Measurements from ENCODE around the gene WNT1.
A peak's percentile ranks its signal among the peaks of the same experiment; 100 is the strongest.

WNT1 gene

GRCh38 chr12:48969833-48970701 is 8.1 kb upstream of the WNT1 start:
- Histone ChIP-seq H3K4me3 (ENCODE audit: low read depth, low read length) (no peak overlapping the region), H3K9ac (no peak overlapping the region), H3K27ac (no peak overlapping the region), H3K79me2 (no peaks in the 10 kb centered on the region), H3K4me1 (peaks cover 31% of the 10 kb centered on the region), H3K9me3 (ENCODE audit: control insufficient read depth, low read length) (no peaks in the 10 kb centered on the region), H3K27me3 (ENCODE audit: control insufficient read depth, insufficient read depth, low read length) (no peaks in the 10 kb centered on the region), H3K36me3 (ENCODE audit: control insufficient read depth, insufficient read depth, low read length) (no peaks in the 10 kb centered on the region), H2AFZ (peak overlapping the region; percentile 84), H3K4me2 (ENCODE audit: low read length) (no peak overlapping the region)
- TF ChIP-seq, protein P1, sequence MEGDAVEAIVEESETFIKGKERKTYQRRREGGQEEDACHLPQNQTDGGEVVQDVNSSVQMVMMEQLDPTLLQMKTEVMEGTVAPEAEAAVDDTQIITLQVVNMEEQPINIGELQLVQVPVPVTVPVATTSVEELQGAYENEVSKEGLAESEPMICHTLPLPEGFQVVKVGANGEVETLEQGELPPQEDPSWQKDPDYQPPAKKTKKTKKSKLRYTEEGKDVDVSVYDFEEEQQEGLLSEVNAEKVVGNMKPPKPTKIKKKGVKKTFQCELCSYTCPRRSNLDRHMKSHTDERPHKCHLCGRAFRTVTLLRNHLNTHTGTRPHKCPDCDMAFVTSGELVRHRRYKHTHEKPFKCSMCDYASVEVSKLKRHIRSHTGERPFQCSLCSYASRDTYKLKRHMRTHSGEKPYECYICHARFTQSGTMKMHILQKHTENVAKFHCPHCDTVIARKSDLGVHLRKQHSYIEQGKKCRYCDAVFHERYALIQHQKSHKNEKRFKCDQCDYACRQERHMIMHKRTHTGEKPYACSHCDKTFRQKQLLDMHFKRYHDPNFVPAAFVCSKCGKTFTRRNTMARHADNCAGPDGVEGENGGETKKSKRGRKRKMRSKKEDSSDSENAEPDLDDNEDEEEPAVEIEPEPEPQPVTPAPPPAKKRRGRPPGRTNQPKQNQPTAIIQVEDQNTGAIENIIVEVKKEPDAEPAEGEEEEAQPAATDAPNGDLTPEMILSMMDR (IDR thresholded peaks at IDR 0.05): no peak

GRCh38 chr12:48970702-48971334 is 7.3 kb upstream of the WNT1 start:
- Histone ChIP-seq H3K9ac (no peak overlapping the region), H3K9me3 (ENCODE audit: control insufficient read depth, low read length) (no peaks in the 10 kb centered on the region), H3K4me1 (peaks cover 31% of the 10 kb centered on the region), H2AFZ (peak overlapping the region; percentile 67), H3K79me2 (no peaks in the 10 kb centered on the region), H3K4me2 (ENCODE audit: low read length) (peak overlapping the region; percentile 67), H3K27me3 (ENCODE audit: control insufficient read depth, insufficient read depth, low read length) (no peaks in the 10 kb centered on the region), H3K4me3 (ENCODE audit: low read depth, low read length) (peak overlapping the region; percentile 16), H3K27ac (no peak overlapping the region), H3K36me3 (ENCODE audit: control insufficient read depth, insufficient read depth, low read length) (no peaks in the 10 kb centered on the region)
- TF ChIP-seq, protein P1 (IDR thresholded peaks at IDR 0.05): no peak

- Histone ChIP-seq H3K9me3 (ENCODE audit: control insufficient read depth, low read length) (no peaks in the 10 kb centered on the region), H2AFZ (no peak overlapping the region), H3K79me2 (no peaks in the 10 kb centered on the region), H3K4me1 (peaks cover 31% of the 10 kb centered on the region), H3K27me3 (ENCODE audit: control insufficient read depth, insufficient read depth, low read length) (no peaks in the 10 kb centered on the region), H3K27ac (no peak overlapping the region), H3K4me3 (ENCODE audit: low read depth, low read length) (no peak overlapping the region), H3K9ac (no peak overlapping the region), H3K4me2 (ENCODE audit: low read length) (no peak overlapping the region), H3K36me3 (ENCODE audit: control insufficient read depth, insufficient read depth, low read length) (no peaks in the 10 kb centered on the region)
- TF ChIP-seq, protein P1 (IDR thresholded peaks at IDR 0.05): no peak
These were observed 5.7 kb upstream of the WNT1 start for GRCh38 chr12:48972213-48972951.

DNA sequence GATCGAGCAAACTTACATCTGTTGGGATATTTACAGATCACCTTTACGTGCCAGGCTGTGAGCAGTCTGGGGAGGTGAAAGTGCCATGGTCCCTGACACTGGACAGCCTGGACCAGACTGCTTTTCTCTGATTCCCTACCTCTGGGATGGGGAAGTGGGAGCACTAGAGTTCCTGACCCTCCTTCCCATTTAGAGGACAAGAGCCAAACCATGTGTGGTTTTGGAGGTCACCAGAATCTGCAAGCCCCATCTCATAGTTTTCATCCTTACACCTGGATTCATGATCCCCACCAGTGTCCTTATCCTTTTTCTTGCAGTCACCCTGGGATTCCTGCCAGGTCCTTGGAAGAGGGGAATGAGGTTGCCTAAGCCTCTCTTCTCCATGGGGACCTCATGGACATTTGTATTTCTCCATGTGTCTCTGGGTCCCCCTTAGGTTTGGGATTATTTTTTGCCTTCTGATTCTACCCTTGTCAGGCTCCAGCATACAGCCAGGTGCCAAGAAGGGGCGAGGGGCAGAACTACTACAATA is 5.1 kb upstream of the WNT1 start:
- Histone ChIP-seq H3K4me3 (ENCODE audit: low read depth, low read length) (no peak overlapping the region), H3K4me2 (ENCODE audit: low read length) (no peak overlapping the region), H3K36me3 (ENCODE audit: control insufficient read depth, insufficient read depth, low read length) (no peaks in the 10 kb centered on the region), H3K27ac (no peak overlapping the region), H3K27me3 (ENCODE audit: control insufficient read depth, insufficient read depth, low read length) (no peaks in the 10 kb centered on the region), H3K79me2 (no peaks in the 10 kb centered on the region), H2AFZ (peak overlapping the region; percentile 20), H3K9ac (no peak overlapping the region), H3K4me1 (peaks cover 31% of the 10 kb centered on the region), H3K9me3 (ENCODE audit: control insufficient read depth, low read length) (no peaks in the 10 kb centered on the region)
- TF ChIP-seq, protein P1 (IDR thresholded peaks at IDR 0.05): no peak
